NOMO-1 treated with DMSO at 0.1 percent for 48 hours (cell line): ENCODE results near the gene CRB2.
"Not testable (repeated sequence)": the region's sequence is repeated elsewhere in the genome, so short reads cannot be mapped to it uniquely, and the experiment has no call there.

Source experiments
- DNase-seq: peaks from one replicate; lab custom pipeline; 2025; ENCODE audit not compliant: unreplicated experiment; lab: John Stamatoyannopoulos, UW

Gene CRB2

DNA sequence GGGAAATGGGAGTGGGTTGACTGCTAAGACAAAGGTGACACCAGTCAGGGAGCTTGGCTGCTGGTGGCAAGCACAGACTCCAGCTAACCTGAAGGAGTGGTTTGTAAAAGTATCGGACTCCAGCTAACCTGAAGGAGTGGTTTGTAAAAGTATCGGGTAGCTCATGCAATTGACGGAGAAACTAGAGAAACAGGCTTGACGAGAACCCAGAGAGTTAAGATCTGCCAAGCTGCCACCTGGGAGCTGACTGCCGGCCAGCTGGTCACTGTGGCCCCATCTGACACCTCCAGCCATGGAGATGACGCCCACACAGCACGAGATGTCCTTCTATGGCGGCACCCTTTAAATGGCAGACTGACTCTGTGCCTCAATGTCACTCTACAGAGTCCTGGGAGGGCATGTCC, 28.3 kb upstream of the CRB2 start:
- no peak for DNase-seq

- no peak for DNase-seq
Measured at GRCh38 chr9:123329329-123329955, 26.6 kb upstream of the CRB2 start.

DNA sequence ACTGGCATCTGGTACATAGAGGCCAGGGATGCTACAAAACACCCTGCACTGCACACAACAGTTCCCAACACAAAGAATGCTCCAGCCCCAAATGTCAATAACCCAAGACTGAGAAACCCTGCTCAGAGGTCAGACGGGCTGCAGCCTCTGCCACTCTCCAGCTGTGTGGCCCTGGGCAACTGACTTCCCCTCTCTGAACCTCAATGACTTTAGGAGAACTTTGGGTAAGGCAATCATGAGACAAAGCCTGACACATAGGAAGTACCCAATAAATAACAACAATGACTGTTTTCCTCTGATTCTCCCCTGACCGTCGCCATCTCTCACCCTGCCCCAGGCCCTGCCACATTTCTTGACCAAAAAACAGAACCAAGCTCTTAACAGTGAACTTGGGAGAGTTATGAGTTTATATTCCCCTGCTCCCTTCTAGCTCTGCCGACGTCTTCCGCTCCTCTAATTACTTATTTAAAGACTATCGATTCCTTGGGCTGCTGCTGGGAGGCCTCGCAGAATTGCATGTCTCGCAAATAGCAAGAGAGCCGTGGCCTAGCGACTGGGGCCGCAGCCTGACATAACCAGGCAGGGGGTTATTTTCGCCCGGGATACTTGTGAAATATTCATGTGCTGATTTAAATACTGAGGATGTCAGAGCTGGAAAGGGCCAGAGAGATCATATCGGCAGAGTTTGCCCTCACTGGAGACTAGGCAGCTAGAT, 24.5 kb upstream of the CRB2 start:
- DNase-seq: no peak

DNA sequence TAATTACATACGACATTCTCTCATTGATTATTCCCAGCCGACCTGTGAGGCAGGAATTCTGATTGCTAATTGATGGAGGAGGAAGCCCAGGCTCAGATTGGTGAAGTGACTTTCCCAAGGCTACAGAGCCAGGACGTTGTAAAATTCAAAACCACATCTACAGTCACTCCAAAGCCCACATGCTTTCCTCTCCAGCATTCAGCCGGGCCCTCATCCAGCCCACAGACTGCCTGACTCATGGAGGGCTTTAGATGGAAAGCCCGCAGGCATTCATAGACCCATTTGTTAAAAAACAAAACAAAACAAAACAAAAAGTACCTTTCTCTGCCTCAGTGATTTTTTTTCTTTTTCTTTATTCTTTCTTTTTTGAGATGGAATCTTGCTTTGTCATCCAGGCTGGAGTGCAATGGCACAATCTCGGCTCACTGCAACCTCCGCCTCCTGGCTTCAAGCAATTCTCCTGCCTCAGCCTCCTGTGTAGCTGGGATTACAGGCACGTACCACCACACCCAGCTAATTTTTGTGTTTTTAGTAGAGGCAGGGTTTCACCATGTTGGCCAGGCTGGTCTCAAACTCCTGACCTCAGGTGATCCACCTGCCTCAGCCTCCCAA, 22.8 kb upstream of the CRB2 start:
- not testable (repeated sequence) for DNase-seq

DNA sequence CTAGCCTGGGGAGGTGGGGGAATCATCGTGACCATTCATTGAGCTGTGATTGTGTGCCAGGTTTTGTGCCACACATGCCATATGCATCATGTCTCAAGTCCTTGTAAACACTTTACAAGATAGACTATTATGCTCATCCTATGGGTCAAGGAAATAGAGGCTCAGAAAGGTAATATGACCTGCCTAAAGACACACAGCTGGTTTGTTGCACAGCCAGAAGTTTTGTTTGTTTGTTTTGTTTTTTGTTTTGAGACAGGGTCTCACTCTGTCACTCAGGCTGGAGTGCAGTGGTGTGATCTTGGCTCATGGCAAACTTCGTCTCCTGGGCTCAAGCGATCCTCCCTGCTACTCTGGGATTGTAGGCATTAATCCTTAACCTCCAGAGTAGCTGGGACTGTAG, 21.4 kb upstream of the CRB2 start:
- no peak for DNase-seq

- DNase-seq: no peak
Measured at GRCh38 chr9:123335193-123335985, 20.6 kb upstream of the CRB2 start.

DNA sequence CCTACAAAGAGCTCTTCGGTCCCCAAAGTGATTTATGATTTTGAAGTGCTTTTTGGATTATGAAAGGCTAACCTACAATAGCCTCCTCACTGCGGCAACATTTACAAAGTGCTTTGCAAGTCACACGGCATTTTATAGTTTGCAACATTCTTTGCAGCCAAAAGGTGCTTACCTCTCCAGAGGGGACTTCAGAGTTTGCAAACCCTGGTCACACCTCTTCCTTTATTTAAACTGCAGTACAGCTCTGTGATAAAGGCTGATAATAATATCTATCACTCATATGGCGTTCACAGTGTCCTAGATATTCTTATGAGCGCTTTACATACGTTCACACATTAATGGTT, 20.0 kb upstream of the CRB2 start:
- no peak for DNase-seq

GRCh38 chr9:123336449-123336848, 19.5 kb upstream of the CRB2 start:
- DNase-seq: no peak

DNA sequence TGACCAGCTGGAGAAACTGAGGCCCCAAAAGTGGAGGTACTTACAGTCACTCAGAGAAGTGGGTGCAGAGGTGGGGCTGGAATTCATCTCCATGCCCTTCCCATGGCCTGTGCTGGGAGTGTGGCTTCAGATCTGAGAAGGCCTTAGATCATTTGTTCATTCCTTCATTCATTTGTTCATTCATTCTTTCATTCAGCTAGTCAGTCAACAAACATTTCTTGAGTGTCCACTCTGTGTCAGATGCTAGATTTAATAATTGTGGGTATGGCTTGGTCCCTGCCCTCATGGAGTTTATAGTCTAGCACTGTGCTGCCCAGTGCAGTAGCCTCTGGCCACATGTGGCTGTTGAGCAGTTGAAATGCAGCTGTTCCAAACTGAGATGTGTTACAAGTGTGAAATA, 19.0 kb upstream of the CRB2 start:
- no peak for DNase-seq

- DNase-seq: no peak
Measured at GRCh38 chr9:123337971-123338370, 18.0 kb upstream of the CRB2 start.

DNA sequence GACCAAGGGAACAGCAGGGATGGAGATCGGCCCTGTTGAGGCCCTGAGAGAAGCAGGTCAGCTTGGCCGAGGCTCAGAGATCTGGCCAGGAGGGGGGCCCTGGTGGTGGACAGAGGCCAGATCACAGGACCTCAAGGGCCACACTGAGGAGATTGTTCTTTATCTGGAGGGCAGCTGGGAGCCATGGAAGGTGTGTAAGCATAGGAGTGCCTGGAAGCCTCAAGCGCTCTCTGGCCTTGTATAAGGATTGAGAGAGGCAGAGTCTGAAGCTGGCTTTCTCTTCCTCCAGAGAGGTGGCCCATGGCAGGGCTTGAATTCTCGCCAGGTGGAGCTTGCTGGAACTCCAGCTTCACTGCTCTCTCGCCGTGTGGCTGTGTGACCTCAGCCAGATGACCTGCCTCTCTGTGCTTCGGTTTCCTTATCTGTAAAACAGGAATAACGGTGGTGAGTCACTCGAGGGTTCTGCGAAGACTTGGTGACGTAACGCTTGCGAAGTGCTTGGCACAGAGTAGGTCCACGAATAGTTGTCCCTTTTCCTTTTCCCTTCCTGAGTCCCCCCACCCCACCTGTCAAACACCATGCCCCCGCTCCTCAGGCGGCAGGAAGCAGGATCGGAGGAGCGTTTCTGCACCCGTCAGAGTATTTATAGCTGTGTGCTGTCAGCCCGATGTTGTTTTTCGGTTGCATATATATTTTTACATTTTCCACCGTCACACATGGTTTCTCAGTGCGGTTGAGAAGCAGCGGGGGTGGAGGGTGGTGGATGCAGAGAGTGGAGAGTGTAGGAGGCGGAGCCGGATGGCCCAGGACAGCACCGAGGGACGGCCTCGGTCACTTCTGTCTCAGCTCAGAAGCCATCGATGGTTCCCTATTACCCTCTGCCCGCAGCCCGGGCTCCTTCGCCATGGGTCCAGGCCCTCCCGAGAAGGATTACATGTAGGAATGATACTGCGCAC, 17.0 kb upstream of the CRB2 start:
- DNase-seq: peak; percentile 45

- no peak for DNase-seq
Measured at GRCh38 chr9:123339666-123340510, 16.1 kb upstream of the CRB2 start.

DNA sequence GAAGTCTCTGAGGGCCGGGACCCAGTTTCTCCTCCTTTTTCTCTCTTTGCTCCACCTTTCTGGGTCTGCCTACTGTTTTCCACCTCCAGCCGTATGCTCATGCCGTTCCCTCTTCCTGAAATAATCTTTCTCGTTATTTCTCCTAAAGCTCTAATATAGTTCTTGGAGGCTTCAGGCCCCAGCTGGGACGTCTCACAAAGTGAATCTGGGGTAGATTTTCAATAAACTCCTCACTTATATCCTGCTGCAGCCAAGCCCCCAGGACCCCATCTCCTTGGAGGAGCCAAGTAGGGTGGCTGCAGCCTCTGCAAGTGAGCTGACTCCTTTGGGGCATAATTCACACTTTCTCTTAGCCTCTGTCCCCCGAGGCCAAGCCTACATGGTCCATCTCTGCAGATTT, 14.2 kb upstream of the CRB2 start:
- DNase-seq: no peak

- DNase-seq: no peak
Measured at GRCh38 chr9:123342247-123342646, 13.8 kb upstream of the CRB2 start.

DNA sequence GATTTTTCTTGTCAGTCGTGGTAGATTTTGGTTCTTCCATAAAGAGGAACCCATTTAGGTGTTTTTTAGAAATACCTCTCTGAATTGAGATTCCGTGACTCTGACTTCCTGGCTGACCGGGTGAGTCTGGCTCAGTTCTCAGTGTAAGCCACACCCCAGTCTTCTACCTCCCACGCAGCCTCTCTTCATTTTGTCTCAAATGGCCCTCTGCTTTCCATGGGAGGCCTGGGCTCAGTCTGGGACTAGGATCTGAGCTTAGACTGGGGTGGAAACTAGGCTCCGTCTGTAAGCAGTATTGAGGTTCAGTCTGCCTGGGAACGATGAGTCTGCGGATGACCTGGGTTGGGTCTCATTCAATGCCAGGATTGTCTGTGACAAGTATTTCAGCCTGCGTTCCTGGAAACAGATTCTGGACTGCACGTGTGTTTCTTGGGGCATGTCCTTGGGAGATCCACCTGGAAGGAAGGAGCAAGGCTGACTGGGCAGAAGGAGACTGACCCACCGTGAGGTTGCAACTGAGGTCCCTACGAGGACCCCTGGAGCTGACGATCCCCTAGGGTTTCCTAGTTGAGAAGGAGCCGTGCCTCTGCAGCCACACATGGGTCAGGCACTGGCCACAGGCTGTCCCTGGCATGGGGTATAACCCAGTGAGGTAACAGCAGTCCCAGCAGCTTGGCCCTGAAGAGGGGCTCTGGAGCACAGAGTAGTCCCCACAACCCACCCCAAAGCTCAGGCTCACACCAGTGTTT, 12.4 kb upstream of the CRB2 start:
- no peak for DNase-seq

GRCh38 chr9:123344192-123344949, 11.6 kb upstream of the CRB2 start:
- peak; percentile 16 for DNase-seq

- DNase-seq: no peak
Measured at GRCh38 chr9:123345567-123345955, 10.4 kb upstream of the CRB2 start.

DNA sequence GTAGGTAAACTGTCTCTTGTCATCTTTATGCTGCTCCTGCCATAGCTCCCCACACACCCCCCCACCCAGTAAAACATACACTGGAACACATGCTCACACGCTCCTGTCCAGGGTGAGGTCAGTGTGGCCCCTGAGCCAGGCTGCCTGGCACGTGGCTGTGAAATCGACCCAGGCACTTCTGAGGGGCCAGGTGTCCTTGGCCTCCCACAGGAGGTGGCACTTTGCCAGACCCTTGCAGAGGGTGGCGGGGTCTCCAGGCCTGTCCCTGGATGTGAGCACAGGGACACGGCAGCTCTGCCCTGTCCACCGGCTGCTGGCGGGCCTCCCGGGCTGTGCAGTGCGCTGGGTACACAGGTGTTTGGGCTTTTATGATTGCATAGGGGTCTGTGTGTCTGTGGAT, 10.0 kb upstream of the CRB2 start:
- DNase-seq: no peak
